G401.6 (cell line): ENCODE data around the gene DAP.
"Not testable (repeated sequence)": the region's sequence is repeated elsewhere in the genome, so short reads cannot be mapped to it uniquely, and the experiment has no call there.

Experiments
- FAIRE-seq: peaks from 2 replicates; lab custom pipeline; 2012; peaks lifted over from hg19 to GRCh38; lab: Jason Lieb, UNC

Gene DAP

GRCh38 chr5:10734037-10734709 is 26.9 kb downstream of the DAP start:
- FAIRE-seq = no peak

- no peak for FAIRE-seq
Measured at GRCh38 chr5:10733426-10733825, 27.6 kb downstream of the DAP start.

- no peak for FAIRE-seq
Measured at GRCh38 chr5:10731913-10732312, 29.1 kb downstream of the DAP start.

GRCh38 chr5:10730043-10730351 is 31.0 kb downstream of the DAP start:
- no peak for FAIRE-seq

- FAIRE-seq = no peak
Measured at GRCh38 chr5:10729320-10730042, 31.6 kb downstream of the DAP start.

- FAIRE-seq = no peak
Measured at GRCh38 chr5:10728679-10729078, 32.4 kb downstream of the DAP start.

GRCh38 chr5:10727861-10728260 is 33.2 kb downstream of the DAP start:
- no peak for FAIRE-seq

- no peak for FAIRE-seq
Measured at GRCh38 chr5:10726913-10727517, 34.0 kb downstream of the DAP start.

GRCh38 chr5:10726179-10726912 is 34.7 kb downstream of the DAP start:
- FAIRE-seq = no peak

- no peak for FAIRE-seq
Measured at GRCh38 chr5:10725636-10726035, 35.4 kb downstream of the DAP start.

- no peak for FAIRE-seq
Measured at GRCh38 chr5:10724781-10725507, 36.1 kb downstream of the DAP start.

- FAIRE-seq = no peak
Measured at GRCh38 chr5:10723514-10723913, 37.5 kb downstream of the DAP start.

- FAIRE-seq = not testable (repeated sequence)
Measured at GRCh38 chr5:10720766-10721165, 40.3 kb downstream of the DAP start.

- FAIRE-seq = no peak
Measured at GRCh38 chr5:10719965-10720364, 41.1 kb downstream of the DAP start.

GRCh38 chr5:10718617-10719016 is 42.4 kb downstream of the DAP start:
- not testable (repeated sequence) for FAIRE-seq

GRCh38 chr5:10716825-10717224 is 44.2 kb downstream of the DAP start:
- FAIRE-seq = not testable (repeated sequence)

GRCh38 chr5:10715605-10716290 is 45.3 kb downstream of the DAP start:
- no peak for FAIRE-seq

GRCh38 chr5:10712574-10713366 is 48.3 kb downstream of the DAP start:
- no peak for FAIRE-seq

- no peak for FAIRE-seq
Measured at GRCh38 chr5:10711562-10711961, 49.5 kb downstream of the DAP start.

GRCh38 chr5:10710513-10711128 is 50.4 kb downstream of the DAP start:
- FAIRE-seq = no peak
